Measurements from ENCODE around the gene NUDT10.
"Not testable (repeated sequence)": the region's sequence is repeated elsewhere in the genome, so short reads cannot be mapped to it uniquely, and the experiment has no call there.

NUDT10 gene

DNA sequence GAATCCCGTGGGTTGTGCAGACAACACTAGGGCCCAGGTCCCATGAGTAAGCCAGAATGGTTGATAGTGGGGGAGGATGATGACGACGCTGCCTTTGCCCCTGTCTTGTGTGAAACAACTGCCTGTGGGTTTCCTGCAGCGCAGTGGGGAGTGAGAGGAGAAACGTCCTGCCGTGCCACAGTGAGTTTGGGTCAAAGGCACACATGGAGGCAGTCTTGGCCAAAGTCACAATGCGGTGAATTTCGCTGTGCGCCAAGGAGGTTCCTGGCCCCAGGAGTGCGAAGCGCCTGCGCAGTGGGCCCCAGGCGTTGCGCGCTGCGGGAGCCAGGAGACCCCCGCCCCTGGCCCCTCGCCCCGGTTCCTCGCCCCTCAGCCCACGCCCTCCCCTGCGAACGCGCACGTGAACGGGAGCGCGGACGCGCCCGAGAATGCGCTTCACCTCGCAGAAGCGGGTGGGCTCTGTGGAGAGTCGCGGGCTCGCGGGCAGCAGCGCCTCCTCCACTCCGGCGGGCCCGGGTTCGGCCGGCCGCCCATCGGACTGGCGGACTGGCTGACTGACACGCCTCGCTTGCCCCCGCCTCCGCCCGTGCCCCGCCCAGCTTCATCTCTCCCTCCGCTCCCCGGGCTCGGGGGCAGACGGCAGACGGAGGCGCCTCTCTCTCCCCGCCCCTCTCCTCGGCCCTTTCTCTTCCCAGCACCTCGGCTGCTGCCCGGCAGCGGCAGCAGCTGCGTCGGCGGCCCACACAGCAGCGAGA is at the start of gene NUDT10:
TSS of gene NUDT10 (plus strand) at position 635 of the 755 bp plus-strand sequence. CDS start 144 bp downstream, outside the sequence.
- TF ChIP-seq, protein P1, sequence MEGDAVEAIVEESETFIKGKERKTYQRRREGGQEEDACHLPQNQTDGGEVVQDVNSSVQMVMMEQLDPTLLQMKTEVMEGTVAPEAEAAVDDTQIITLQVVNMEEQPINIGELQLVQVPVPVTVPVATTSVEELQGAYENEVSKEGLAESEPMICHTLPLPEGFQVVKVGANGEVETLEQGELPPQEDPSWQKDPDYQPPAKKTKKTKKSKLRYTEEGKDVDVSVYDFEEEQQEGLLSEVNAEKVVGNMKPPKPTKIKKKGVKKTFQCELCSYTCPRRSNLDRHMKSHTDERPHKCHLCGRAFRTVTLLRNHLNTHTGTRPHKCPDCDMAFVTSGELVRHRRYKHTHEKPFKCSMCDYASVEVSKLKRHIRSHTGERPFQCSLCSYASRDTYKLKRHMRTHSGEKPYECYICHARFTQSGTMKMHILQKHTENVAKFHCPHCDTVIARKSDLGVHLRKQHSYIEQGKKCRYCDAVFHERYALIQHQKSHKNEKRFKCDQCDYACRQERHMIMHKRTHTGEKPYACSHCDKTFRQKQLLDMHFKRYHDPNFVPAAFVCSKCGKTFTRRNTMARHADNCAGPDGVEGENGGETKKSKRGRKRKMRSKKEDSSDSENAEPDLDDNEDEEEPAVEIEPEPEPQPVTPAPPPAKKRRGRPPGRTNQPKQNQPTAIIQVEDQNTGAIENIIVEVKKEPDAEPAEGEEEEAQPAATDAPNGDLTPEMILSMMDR (IDR thresholded peaks at IDR 0.05; ENCODE audit: control extremely low read depth, extremely low read depth, low read depth, missing control alignments): no peak
- CTCF ChIA-PET: interaction anchor here (0.6 kb wide), 1 partner anchor 284 kb away, joined by 3 read pairs; no protein-coding TSS in a partner anchor
- POLR2A ChIA-PET: no interaction called here
- no peak for DNase-seq (ENCODE audit: extremely low spot score)

DNA sequence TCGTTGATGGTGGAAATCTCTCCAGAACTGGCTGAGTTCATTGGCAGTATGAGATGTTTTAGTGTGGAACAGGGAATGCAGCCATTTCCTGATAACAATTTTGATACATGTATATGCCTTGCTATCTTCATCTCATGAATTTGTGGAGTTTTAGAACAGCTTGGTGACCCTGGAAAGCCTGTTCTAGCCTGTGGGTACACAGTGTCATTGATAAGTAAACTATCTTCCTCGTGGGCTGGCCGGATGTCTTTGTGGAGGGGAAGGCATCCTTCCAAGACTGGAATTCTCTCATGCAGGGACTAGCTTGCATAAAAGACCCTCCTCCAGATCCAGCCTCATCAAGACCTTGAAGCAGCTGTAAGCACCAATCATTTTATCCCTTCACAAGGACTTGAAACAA is 40.2 kb upstream of the NUDT10 start:
- CTCF ChIA-PET: no interaction called here
- POLR2A ChIA-PET: no interaction called here
- TF ChIP-seq, protein P1 (IDR thresholded peaks at IDR 0.05; ENCODE audit: control extremely low read depth, extremely low read depth, low read depth, missing control alignments): no peak
- DNase-seq (ENCODE audit: extremely low spot score): no peak

DNA sequence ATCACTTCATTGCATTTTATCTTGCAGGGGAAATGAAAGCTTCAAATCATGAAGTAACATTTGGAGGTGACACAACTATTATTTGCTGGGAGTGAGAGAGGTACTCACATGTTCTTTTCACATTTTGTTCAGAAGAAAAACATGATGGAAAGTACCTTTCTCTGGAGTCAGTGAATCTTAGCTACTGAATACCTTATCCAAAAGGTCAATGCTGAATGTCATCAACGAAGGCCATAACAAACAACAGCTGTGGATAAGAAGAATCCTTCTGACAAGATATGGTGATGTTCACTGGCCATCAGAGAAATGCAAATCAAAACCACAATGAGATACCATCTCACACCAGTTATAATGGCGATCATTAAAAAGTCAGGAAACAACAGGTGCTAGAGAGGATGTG is 36.5 kb upstream of the NUDT10 start:
- DNase-seq (ENCODE audit: extremely low spot score): no peak
- POLR2A ChIA-PET: no interaction called here
- TF ChIP-seq, protein P1 (IDR thresholded peaks at IDR 0.05; ENCODE audit: control extremely low read depth, extremely low read depth, low read depth, missing control alignments): no peak
- CTCF ChIA-PET: no interaction called here

DNA sequence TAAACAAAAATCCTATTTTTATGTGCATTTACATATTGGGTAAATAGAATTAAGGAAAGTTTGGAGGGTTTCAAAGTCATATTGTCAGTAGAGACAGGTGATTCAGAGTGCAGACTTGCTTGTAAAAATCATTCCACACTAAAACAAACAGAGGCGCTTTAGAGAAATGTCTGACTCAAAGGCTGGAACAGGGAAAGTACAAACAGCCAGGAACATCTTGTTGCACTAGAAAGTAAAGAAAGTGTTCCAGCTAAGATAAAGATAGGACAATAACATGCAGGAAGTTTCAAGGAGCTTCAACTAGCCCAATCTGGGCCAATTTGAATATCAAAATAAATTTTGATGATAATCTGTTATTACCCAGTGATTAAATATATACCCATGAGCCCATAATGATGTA is 16.4 kb upstream of the NUDT10 start:
- ChIA-PET CTCF (no interaction called here), POLR2A (no interaction called here)
- DNase-seq (ENCODE audit: extremely low spot score): no peak
- TF ChIP-seq, protein P1 (IDR thresholded peaks at IDR 0.05; ENCODE audit: control extremely low read depth, extremely low read depth, low read depth, missing control alignments): no peak

DNA sequence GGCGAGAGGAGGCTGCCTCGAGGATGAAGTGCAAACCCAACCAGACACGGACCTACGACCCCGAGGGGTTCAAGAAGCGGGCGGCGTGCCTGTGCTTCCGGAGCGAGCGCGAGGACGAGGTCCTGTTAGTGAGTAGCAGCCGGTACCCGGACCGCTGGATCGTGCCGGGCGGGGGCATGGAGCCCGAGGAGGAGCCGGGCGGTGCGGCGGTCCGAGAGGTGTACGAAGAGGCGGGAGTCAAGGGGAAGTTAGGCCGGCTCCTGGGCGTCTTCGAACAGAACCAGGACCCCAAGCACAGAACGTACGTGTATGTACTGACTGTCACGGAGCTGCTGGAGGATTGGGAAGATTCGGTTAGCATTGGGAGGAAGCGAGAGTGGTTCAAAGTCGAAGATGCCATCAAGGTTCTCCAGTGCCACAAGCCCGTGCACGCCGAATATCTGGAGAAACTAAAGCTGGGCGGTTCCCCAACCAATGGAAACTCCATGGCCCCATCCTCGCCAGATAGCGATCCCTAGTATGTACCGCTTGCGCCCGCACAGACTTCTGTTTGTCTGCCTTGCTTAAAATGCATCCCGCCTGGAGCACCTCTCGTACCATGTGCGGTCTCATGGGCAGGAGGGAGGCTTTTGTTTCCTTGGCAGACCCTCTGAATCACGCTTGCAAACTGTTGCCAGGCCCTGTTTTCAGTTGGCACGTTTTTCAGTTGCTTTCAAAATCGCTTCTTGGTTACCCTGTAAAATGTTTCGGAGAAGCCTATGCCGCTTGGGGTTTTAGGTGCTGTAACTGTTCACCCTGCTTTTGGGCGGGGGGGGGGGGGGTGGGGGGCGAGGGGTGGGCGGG is 542 bp downstream of the NUDT10 start:
- DNase-seq (ENCODE audit: extremely low spot score); POLR2A ChIA-PET: not testable (repeated sequence)
- CTCF ChIA-PET: interaction anchor here (0.6 kb wide), 1 partner anchor 283 kb away, joined by 3 read pairs; no protein-coding TSS in a partner anchor

DNA sequence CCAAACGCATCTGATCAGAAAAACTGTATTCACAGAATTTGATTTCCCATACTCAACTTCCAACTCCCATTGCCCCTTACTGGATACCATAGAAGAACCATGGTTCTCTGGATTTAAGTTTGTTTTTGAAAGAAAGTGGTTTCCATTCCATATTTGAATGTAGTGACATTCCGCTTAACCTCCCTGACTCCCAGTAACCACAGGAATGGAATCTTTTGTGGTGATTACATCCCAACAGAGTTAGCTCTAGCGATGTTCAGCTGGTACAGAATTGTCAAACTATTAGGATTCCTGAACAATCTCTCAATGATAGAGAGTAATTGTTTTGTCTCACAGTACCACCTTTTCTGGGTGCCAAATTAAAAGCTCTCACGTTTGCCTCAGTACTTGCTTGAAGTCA is 1.7 kb downstream of the NUDT10 start:
- POLR2A ChIA-PET: no interaction called here
- TF ChIP-seq, protein P1 (IDR thresholded peaks at IDR 0.05; ENCODE audit: control extremely low read depth, extremely low read depth, low read depth, missing control alignments): no peak
- no peak for DNase-seq (ENCODE audit: extremely low spot score)
- CTCF ChIA-PET: no interaction called here

DNA sequence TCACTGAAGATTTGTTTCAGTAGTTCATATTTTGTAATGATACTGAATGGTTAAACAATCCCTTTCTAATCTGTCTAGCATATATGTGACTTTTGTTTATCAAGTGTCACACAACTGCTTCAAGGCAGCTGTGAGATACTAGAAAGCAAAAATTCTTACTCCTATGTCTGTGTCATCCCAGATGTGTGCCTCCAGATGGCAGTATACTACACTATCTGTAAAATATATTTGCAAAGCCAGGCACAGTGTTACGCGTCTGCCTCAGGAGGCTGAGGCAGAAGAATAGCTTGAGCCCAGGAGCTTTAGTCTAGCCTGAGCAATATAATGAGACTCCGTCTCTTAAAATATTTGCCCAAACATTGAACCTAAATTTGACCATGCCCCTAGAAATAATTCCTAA is 4.0 kb downstream of the NUDT10 start:
- peak; percentile 30 for DNase-seq (ENCODE audit: extremely low spot score)
- CTCF ChIA-PET: interaction anchor here (1.3 to 4.6 kb wide), 4 partner anchors 10 to 142 kb away, joined by 4 to 39 read pairs (median 6); no protein-coding TSS in a partner anchor
- POLR2A ChIA-PET: no interaction called here
- TF ChIP-seq, protein P1 (IDR thresholded peaks at IDR 0.05; ENCODE audit: control extremely low read depth, extremely low read depth, low read depth, missing control alignments): peak; percentile 18
